DMS 273 treated with DMSO at 0.1 percent for 48 hours (cell line): ENCODE results near the gene FGFR3.

ENCODE experiments used
- DNase-seq: peaks from one replicate; lab custom pipeline; 2025; lab: John Stamatoyannopoulos, UW

The FGFR3 gene

GRCh38 chr4:1770791-1771231, 22.3 kb upstream of the FGFR3 start:
- no peak for DNase-seq

DNA sequence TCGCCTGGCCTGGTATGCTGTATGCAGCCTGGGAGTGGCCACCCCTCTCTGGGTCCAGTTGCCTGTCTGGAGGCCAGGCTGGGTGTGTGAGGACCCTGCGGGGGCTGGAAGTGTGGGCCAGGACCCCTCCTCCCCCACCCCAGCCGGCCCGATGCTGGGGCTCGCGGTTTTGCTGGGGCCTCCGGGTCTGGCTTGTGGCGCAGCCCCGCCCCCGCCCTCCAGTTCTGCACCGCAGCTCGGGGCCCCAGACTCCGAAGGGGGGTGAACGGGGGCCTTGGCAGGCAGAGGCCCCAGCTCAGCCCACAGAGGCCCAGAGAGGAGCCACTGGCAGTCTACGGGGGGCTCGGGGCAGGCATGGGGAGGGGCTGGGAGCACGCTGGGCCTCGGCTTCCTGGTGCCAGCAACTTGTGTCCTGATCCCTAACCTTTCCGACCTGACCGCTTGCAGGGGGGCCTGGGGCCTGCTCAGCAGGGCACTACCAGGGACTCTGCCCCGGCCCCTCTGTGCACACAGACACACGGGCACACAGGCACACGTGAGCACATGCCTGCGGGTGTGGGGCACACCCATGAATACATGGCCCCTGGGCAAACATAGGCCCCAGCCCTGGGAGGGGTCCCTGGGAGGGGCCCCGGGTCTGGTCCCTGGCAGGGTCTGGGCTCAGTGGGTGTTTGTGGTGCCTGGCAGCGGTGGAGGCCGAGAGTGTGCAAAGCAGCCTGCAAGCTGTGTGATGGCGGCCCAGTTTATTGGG, 21.4 kb upstream of the FGFR3 start:
- DNase-seq = no peak

GRCh38 chr4:1772853-1773538, 20.1 kb upstream of the FGFR3 start:
- DNase-seq = peak; percentile 67

DNA sequence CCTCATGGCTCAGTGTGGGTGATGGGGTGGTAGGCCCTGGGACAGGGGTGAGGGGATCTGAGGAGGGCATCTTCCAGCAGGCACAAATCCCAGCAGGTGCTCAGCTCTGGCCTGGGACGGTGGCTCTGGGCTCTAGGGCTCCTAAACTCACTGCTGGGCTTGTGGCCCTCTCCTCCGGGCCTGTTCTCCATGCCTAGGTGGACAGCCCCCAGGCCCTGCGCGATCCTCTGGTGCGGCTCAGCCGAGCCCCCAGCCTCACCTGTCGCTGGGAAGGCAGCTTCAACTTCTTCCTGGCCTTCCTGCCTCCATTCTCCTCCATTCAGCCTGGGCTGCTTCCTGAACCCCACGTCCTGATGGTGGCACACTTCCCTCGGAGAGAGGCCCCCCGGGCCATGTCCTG, 19.3 kb upstream of the FGFR3 start:
- DNase-seq = no peak

GRCh38 chr4:1775731-1776500, 17.2 kb upstream of the FGFR3 start:
- no peak for DNase-seq

GRCh38 chr4:1776521-1777161, 16.5 kb upstream of the FGFR3 start:
- no peak for DNase-seq

DNA sequence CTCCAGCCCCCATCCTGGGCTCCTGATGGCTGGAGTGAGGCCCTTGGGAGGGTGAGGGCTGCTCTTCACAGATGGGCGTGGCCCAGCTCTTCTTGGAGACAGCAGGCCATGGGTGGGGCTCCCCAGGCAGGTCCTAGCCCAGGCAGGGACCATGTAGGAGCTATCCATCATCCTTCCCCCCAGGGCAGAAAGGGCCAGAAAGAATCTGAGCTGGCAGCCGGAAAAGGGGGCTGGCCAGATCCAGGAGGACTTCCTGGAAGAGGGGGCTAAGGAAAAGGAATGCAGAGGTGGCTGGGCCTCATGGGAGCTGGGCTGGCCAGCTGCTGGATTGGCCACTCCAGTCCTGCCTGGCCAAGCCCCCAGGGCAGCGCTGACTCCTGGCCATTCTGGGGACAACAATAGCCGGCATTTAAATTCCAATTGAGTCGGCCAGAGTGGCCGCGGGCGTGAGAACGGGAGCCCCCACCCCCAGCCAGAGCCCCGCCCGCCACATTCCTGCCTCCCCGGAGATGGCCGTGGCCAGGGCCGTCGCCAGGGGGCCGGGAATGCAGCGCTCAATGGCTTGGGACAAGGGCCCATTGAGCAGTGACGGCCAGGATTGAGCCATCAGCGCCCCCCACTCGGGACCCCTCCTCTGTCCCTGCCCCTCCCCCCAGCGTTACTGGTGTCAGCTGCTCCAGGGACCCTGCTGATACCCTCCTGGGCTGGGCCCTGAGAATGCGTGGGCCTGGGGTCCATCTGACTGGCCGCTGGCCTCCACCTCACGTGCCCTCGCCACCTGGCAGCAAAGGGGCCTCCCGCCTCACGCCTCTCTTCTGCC, 15.1 kb upstream of the FGFR3 start:
- DNase-seq = no peak

DNA sequence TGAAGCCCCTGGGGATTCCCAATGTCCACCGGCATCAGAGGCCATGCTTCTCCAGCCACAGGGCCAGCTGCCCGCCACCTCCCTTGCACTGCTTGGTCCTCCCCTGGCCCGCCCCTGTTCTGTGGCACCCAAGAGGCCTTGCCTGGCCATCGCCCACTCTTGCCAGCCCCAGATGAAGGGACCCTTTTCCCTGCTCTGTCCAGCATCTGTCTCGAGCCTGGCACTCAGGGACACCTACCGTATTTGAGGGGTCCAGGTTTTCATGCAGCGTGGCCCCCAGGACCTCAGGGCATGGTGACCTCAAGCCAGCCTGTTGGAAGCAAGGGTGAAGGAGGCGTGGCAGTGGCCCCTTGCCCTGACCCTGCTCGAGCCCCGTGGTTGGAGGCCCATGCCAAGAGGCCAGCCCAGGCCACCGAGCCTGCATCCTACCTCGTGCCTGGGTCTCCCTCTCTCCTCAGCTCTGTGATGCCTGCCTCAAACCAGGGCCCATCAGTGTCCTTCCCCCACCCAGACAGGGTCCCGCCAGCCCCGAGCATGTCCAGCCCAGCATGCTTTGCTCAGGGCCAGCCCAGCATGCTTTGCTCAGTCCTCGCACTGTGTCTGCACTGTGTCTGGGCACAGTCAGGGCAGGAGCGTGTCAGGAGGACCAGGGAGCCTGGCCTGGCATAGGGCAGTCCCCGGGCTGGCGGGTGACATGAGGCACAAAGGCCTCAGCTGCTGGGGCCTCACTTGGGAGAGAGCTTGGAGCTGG, 14.3 kb upstream of the FGFR3 start:
- DNase-seq = no peak

DNA sequence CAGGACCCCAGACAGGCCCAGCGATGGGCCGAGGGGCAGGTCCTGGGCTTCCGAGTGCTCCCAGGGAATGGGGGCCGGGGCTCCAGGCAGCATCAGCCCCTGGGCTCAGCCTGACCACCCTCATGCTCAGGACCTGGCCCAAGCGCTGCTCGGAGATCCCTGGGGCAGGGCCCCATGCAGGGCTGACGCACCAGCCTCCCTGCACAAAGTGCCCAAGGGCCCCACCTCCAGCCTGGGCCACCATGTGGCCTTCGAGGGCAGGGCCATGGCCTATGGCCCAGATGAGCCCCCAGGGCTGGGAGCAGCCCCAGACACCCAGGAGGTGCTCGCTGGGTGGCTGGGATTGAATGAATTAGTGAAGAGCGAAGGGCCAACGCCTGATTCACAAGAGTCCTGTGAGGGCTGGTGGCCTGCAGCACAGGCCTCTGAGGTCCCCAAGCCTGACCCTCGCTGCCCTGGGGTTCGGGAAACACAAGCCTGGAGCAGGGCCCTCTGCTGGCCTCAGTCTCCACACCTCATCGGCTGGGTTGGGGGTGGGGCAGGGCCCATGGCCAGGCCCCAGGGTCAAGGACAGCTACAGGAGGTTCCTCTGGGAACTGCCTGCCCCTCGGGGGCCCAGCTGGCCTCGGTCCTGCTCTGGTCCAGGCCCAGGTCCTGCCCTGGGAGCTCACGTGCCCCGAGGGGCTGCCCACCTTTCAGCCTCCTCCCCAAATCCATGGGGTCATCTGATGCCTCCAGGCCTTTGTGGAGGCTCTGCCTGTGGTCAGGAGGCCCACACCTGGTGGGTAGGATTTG, 13.3 kb upstream of the FGFR3 start:
- DNase-seq = no peak

DNA sequence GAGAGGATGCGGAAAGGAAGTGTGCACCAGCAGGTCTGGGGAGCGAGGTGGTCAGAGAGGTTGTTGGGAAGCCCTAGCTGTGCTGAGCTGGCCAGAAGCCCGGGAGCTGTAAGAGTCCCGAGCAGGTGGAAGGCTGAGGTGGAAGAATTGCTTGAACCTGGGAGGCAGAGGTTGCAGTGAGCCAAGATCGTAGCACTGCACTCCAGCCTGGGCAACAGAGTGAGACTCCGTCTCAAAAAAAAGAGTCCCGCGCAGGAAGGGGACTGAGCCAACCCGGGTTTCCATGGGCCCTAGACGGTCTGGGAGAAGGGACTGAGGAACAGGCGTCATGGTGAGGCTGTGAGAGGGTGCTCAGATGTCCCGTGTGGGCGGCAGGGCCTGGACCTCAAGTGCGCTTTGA, 12.7 kb upstream of the FGFR3 start:
- DNase-seq = no peak

- DNase-seq = no peak
These were observed 10.1 kb upstream of the FGFR3 start for GRCh38 chr4:1783015-1783414.

- no peak for DNase-seq
These were observed 9.1 kb upstream of the FGFR3 start for GRCh38 chr4:1783970-1784369.

DNA sequence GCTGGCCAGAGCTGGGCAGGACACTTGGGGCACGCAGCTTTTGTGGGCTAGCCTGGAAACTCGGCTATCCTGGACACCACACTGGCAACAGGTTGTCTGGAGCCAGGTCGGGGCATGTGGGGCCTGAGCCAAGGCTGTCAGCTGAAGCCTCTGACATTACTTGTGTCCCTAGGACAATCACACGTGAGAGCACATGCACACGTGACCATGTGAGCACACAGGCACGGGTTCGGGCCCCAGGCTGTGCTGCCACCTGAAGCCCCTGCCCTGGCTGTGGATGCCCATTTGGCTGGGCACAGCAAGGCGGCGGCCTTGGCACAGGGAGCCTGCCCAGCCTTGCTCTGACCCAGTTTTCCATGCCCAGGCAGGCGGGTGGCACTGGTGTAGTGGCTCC, 8.7 kb upstream of the FGFR3 start:
- no peak for DNase-seq

DNA sequence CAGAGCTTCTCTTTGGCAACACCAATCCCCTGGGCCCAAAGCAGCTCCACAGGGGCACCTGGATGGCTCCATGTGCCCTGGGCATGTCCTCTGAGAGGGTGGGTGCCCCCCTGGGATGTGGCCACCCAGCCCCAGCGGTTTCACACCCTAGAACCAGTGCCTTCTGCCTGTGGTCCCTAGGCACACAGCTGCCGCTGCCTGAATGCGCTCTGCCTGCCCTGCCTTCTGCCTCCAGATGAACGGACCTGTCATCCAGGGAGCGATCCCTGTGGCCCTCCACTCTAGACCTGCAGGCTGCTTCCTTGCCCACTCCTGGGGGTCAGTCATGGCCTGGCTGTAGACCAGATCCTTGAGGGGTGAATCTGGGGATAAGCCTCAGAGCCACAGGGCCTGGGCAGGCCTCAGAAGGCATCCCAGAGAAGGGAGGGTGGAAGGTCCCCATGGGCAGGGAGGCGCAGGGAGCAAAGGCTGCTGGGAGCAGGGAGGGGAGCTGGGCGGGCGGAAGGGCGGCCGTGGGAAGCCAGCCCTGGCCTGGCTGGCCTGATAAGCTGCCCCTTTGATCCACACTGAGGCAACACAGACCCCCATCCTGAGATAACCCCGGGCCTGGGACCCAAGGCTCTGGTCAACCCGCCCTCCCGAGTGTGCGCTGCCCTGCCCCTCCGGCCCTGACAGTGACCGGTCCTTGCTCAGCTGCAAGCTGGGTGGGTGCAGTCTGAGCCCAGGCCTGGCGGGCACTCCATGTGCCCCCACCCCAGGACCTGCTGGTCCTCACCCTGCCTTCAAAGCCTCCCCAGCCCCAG, 8.1 kb upstream of the FGFR3 start:
- DNase-seq = no peak

- DNase-seq = no peak
These were observed 7.5 kb upstream of the FGFR3 start for GRCh38 chr4:1785592-1785991.

GRCh38 chr4:1786544-1787362, 6.3 kb upstream of the FGFR3 start:
- no peak for DNase-seq

DNA sequence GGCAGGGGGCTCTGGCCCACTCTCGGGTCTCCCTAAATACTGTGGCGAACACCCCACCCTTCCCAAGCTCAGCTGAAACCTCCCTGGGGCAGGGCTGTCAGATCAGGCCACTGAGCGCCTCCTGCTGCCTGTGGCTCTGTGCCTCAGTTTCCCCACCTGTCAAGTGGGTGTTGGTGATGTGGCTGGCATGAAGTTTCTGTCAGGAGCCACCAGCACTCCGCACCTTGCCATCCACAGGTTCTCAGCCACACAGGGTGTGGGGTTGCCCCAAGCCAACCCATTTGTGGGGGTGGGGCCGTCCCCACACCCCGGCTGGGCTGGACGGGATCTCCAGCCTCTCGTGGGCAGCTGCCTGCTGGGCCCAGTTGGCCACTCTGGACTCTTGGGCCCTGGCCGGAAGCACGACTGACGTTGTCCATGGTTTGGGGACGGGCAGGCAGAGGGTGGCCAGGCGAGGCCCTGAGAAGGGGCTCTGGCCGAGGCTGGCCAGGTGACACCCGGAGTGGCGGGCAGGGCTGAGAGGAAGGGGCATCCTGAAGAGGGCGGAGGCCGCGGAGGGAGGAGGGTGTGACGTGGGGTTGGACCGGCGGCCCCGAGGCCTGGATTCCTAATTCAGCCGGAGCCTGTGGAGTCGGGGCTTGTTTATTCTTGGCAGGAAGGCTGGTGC, 5.5 kb upstream of the FGFR3 start:
- DNase-seq = no peak
